GM19351 (cell line): ENCODE data around the gene NEURL1.

Experiments
- ATAC-seq: cut with Tn5 transposase; IDR thresholded peaks from one replicate; pipeline ENCODE4 v1.9.1; 2021; ENCODE audit warnings: mild to moderate bottlenecking, moderate library complexity; ENCODE audit not compliant: unreplicated experiment

NEURL1 gene

GRCh38 chr10:103557455-103557854 lies 64.0 kb downstream of the NEURL1 start:
- no peak for ATAC-seq

DNA sequence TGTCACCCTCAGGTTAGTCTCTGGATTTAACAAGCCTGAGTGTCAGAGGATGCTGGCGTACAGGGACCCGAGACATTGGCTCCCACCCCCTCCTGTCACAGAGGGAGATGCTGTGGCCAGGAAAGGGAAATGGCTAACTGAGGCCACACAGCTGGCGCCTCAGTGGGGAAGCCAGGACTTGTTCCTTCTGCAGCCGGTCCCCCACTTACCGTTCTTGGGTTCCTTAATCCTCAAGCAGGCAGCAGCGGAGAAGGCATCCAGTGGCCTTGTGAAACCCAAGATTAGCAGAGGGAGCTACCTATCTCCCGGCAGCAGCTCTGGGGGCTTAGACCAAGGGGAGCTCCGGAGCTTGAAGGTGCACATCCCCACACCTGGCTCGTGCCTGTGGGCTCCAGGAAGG lies 65.4 kb downstream of the NEURL1 start:
- no peak for ATAC-seq

GRCh38 chr10:103559776-103560175 lies 66.3 kb downstream of the NEURL1 start:
- no peak for ATAC-seq

GRCh38 chr10:103560886-103561285 lies 67.4 kb downstream of the NEURL1 start:
- ATAC-seq, result no peak

DNA sequence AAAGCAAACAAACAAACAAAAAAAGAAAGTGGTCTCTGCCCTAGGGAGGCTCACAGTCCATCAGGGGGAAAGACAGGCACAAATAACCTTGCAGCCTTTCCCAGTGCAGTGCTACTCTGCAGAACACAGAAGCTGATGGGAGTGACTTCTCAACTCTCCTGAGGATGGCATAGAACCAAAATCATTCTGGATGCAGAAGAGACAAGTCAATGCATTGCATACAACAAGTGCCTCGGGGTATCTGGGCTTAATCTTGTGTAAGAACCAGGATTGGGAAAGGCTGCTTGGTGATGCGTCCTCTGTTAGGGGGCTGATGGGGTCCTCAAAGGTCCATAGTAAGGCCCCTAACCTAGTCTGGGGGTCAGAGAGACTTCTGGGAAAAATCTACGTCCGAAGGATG lies 68.9 kb downstream of the NEURL1 start:
- no peak for ATAC-seq

DNA sequence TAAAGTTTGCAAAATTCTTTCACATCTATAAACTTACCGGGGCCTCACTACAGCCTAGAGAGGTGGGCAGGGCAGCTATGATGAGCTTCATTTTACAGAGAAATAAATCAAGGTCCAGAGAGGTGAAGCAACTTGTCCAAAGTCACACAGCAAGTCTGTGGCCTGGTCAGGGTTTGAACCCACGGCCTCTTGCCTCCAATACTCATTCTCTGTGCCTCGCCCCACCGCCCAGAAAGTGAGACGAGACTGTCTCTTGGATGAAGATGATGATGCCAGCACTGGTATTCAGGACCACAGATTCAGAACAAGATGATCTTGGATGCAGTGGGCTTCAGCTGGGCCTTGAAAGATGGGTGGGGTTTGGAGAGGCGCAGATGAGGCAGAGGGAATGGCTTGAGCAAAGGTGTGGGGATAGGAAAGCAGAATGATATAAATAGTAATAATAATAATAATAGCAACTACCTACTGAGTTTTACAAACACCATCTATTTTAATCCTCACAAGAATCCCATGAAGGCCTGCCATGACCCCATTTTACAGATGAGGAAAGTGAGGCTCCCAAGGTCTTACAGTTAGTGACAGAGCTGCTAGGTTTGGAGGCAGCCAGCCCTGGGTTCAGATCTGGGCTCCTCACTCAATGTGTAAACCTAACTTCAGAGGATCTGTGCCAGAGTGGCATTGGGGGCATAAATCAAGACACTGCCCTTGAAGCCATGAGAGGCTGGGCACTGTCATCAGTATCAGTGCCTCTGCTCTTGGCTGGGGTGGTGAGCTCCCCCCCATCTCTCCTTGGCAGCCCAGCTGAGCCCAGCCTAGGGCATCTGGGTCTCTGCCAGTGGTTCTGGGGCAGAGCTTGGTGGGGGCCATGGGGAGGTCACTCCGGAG lies 70.0 kb downstream of the NEURL1 start:
- ATAC-seq, result no peak

DNA sequence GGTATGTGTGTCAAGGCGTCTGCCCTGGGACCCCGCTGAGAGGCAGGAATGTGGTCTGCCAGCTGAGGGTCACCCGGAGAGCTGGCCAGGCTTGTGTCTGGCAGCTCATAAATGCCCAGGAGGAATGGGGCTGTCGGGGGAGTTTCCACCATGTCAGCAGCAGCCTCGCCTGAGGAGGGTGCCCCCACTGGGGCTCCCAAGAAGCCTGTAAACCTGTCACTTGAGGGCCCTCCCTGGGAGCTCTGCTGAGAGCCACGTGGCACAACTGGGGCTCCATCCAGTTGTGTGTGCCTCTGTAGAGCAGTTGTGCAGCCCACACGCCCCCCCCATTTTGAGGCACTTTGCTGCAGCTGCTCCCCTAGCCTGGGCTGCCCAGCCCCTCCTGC lies 70.6 kb downstream of the NEURL1 start:
- no peak for ATAC-seq

DNA sequence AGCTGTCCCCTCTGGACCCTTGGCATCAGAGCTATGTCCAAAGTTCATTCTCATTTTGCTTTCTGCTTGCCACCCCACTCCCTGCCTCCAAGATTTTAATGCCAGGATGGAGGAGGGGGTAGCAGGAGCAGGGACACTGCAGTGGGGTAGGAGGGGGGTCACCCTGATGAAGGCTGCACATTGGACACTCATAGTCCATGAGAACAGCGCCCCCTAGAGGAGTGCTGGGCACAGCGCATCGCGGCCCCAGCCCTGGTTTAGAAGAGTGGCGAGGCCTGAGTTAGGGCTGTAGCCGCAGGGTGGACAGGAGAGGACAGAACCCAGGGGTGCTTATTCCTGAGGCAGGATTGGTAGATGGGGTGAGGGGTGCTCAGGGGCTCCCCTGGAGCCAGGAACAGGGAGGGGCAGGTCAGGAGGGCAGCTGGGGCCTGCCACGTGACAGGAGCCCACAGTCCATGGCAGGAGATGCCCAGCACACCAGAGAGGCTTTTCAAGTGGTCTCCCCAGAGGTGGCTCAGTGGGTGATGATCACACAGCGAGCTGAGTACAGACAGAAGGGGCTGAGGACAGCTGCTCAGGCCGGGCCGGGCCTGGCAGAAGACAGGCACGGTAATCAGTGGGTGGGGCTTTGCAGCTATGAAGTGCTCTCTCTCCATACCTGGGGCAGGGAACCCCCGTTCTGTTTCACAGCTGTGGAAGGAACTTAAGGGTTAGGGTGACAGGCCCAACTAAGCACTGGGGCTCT lies 71.4 kb downstream of the NEURL1 start:
- no peak for ATAC-seq

GRCh38 chr10:103566536-103566935 lies 73.0 kb downstream of the NEURL1 start:
- ATAC-seq, result no peak

GRCh38 chr10:103568505-103568904 lies 75.0 kb downstream of the NEURL1 start:
- no peak for ATAC-seq

DNA sequence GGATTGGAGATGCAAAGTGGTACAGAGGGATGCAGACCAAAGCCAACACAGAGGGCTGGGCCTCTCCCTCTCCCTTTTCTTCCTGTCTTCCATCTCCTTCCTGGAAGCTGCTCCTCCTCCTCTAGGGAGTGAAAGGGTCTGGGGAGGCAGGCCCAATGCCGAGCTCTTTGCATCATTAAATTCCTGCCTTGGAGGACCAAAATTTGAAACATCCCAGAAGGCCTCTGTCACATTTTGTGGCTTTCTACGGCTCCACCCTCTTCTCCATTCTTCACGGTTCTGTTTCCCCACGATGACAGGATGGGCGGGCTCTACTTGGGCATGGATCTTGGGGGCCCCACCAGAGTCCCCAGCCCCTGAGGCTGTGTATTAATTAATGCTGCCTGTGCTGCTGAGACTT lies 76.4 kb downstream of the NEURL1 start:
- no peak for ATAC-seq

- ATAC-seq, result no peak
Measured at GRCh38 chr10:103570844-103571655, 77.5 kb downstream of the NEURL1 start.

DNA sequence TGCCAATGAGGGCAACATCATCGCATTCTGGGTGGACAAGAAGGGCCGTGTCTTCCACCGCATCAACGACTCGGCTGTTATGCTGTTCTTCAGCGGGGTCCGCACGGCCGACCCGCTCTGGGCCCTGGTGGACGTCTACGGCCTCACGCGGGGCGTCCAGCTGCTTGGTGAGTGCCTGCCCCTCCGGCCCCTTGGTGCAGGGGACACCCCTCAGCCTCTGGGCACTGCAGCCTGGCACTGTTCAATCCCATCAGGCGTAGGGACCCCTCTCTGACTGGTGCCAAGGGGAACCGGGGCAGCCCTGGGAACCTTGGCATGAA lies 78.1 kb downstream of the NEURL1 start:
- no peak for ATAC-seq

- no peak for ATAC-seq
Measured at GRCh38 chr10:103572347-103573204, 79.1 kb downstream of the NEURL1 start.

DNA sequence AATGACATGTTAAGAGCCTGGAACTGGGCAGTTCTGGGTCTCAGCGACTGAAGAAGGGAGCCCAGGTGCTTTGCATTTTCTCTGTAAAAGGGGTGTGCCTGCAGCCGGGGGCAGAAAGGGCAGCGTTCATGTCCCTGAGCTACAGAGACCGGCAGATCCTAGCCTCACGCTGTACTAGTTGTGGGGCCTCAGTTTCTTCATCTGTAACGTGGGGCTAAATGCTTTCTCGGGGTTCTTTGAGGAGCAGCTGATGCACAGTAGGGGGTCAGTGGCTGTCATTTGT lies 79.6 kb downstream of the NEURL1 start:
- no peak for ATAC-seq

- no peak for ATAC-seq
Measured at GRCh38 chr10:103574097-103575061, 80.9 kb downstream of the NEURL1 start.

DNA sequence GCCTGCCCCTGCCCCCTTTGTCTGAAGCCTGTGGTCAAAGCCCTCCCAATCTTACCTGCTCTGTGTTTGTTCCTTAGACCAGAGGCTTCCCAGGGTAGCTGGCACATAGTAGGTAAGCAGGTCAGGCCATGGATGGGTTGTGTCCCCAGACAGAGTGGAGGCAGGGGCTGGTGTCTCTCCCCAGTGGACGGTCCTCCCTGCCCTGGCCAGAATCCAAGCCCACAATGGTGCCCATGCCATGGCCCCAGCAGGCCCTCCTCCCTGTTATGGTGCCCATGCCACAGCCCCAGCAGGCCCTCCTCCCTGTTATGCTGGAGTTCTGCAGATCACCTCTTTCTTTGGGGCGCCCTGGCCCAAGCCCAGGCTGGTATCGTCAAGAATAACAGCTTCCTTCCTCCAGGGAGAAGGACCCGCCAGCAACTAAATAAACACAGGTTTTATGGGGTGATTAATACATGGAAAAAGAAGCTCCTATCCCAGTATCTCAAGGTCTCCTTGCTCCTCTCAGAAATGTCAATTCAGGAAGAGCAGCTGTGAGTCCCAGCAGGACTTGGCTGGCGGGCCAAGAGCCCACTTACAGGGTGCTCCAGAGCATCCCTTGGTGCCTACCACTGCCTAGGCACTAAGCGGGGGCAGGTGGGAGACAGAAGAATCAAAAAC lies 82.0 kb downstream of the NEURL1 start:
- no peak for ATAC-seq

DNA sequence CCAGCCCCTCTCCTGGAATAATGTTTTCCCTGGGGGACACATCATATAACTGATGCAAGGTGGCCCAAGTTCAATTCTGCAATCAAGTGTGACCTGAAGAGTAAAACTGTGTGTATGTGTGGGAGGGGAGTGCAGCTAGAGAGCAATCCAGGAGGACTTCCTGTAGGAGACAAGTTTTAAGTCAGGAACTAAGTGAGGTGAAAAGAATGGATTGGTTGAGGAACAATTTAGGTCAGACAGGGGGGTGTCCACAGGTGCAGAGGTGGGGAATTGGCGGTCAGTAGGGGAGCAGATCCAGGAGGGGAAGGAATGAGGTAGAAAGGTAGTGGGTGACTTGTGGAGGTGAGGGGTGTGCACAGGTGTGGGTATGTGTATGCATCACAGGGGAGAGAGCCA lies 82.6 kb downstream of the NEURL1 start:
- no peak for ATAC-seq

DNA sequence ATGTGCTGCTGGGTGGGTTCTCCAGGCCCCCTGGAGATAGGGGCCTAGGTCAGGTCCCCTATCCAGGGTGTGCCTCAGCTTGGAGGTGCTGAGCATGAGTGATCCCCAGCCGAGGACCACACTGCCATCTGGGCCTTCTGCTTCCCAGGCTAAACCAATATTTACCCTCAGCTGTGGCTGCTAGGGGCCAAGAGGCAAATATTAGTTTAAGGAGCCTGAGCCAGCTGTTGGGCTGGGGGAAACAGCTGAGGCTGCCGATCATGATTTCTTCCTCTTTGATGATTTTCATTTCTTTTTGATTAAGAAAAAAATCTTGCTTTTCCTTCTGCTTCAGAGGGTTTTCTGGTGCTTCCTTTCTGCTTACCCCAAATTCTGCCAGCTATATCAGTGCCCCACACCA lies 83.4 kb downstream of the NEURL1 start:
- ATAC-seq, result no peak
